Measurements from ENCODE around the gene CBLL1.
A peak's percentile ranks its signal among the peaks of the same experiment; 100 is the strongest.

The CBLL1 gene

GRCh38 chr7:107726356-107727130 is 17.4 kb upstream of the CBLL1 start:
- Histone ChIP-seq H3K79me1 (ENCODE audit: low read length) (no peaks in the 10 kb centered on the region), H3K4ac (ENCODE audit: low read depth, low read length) (no peak overlapping the region), H4K8ac (ENCODE audit: low read depth, low read length) (no peak overlapping the region), H3K27me3 (ENCODE audit: insufficient read depth, low read length) (no peaks in the 10 kb centered on the region), H3K27ac (ENCODE audit: low read depth, low read length) (no peak overlapping the region), H2BK5ac (ENCODE audit: low read depth, low read length, poor library complexity) (no peak overlapping the region), H2BK120ac (ENCODE audit: insufficient read depth, low read length, poor library complexity) (no peak overlapping the region), H4K91ac (ENCODE audit: low read depth, low read length) (no peak overlapping the region), H3K79me2 (ENCODE audit: control insufficient read depth, insufficient read depth, low read length, poor library complexity) (no peaks in the 10 kb centered on the region), H3K23ac (ENCODE audit: low read length) (no peak overlapping the region), H3K4me1 (ENCODE audit: control insufficient read depth in 1 of 2, insufficient read depth in 2 of 2, low read length in 2 of 2) (no peaks in the 10 kb centered on the region), H4K12ac (ENCODE audit: low read depth, low read length) (no peak overlapping the region), H2AFZ (ENCODE audit: insufficient read depth, low read length, poor library complexity) (no peak overlapping the region), H3K14ac (ENCODE audit: low read length) (no peak overlapping the region), H2AK5ac (ENCODE audit: low read length) (no peak overlapping the region), H3K18ac (ENCODE audit: low read length) (no peak overlapping the region), H2BK12ac (ENCODE audit: low read length) (no peak overlapping the region), H3K9ac (ENCODE audit: low read length) (no peak overlapping the region), H3K4me2 (ENCODE audit: low read length) (no peak overlapping the region), H3K9me3 (ENCODE audit: insufficient read depth, low read depth, low read length) (no peaks in the 10 kb centered on the region), H3K36me3 (ENCODE audit: control insufficient read depth in 1 of 2, insufficient read depth in 2 of 2, low read length in 2 of 2) (no peaks in the 10 kb centered on the region), H3K4me3 (ENCODE audit: low read depth, low read length) (no peak overlapping the region)
- peak; percentile 91 to 95 for DNase-seq
- WGBS (ENCODE audit: extremely low coverage, insufficient coverage, insufficient read length), result no CpG with 5 or more reads among the region's 3 CpGs

GRCh38 chr7:107728276-107728675 is 15.7 kb upstream of the CBLL1 start:
- Histone ChIP-seq H3K14ac (ENCODE audit: low read length) (no peak overlapping the region), H4K12ac (ENCODE audit: low read depth, low read length) (no peak overlapping the region), H3K79me1 (ENCODE audit: low read length) (no peaks in the 10 kb centered on the region), H3K23ac (ENCODE audit: low read length) (no peak overlapping the region), H3K9me3 (ENCODE audit: insufficient read depth, low read depth, low read length) (no peaks in the 10 kb centered on the region), H2AFZ (ENCODE audit: insufficient read depth, low read length, poor library complexity) (no peak overlapping the region), H2BK120ac (ENCODE audit: insufficient read depth, low read length, poor library complexity) (no peak overlapping the region), H3K4ac (ENCODE audit: low read depth, low read length) (no peak overlapping the region), H4K8ac (ENCODE audit: low read depth, low read length) (no peak overlapping the region), H3K18ac (ENCODE audit: low read length) (no peak overlapping the region), H3K4me3 (ENCODE audit: low read depth, low read length) (no peak overlapping the region), H3K36me3 (ENCODE audit: control insufficient read depth in 1 of 2, insufficient read depth in 2 of 2, low read length in 2 of 2) (no peaks in the 10 kb centered on the region), H2BK5ac (ENCODE audit: low read depth, low read length, poor library complexity) (no peak overlapping the region), H2AK5ac (ENCODE audit: low read length) (no peak overlapping the region), H4K91ac (ENCODE audit: low read depth, low read length) (no peak overlapping the region), H2BK12ac (ENCODE audit: low read length) (no peak overlapping the region), H3K79me2 (ENCODE audit: control insufficient read depth, insufficient read depth, low read length, poor library complexity) (no peaks in the 10 kb centered on the region), H3K9ac (ENCODE audit: low read length) (no peak overlapping the region), H3K27me3 (ENCODE audit: insufficient read depth, low read length) (no peaks in the 10 kb centered on the region), H3K27ac (ENCODE audit: low read depth, low read length) (no peak overlapping the region), H3K4me2 (ENCODE audit: low read length) (no peak overlapping the region), H3K4me1 (ENCODE audit: control insufficient read depth in 1 of 2, insufficient read depth in 2 of 2, low read length in 2 of 2) (no peaks in the 10 kb centered on the region)
- DNase-seq, result peak; percentile 97

GRCh38 chr7:107742678-107743566 is 1.0 kb upstream of the CBLL1 start:
- no peak overlapping the region for H4K91ac ChIP-seq (ENCODE audit: low read depth, low read length)
- DNase-seq, result no peak
- peaks cover 0 to 5% of the 10 kb centered on the region in 2 experiments for H3K4me1 ChIP-seq (ENCODE audit: control insufficient read depth in 1 of 2, insufficient read depth in 2 of 2, low read length in 2 of 2)
- no peak overlapping the region for H2AK5ac ChIP-seq (ENCODE audit: low read length)
- WGBS (ENCODE audit: extremely low coverage, insufficient coverage, insufficient read length), result 100% methylated on average over 2 of the region's 29 CpGs
- no peaks in the 10 kb centered on the region for H3K36me3 ChIP-seq (ENCODE audit: control insufficient read depth in 1 of 2, insufficient read depth in 2 of 2, low read length in 2 of 2)
- H3K4me2 ChIP-seq (ENCODE audit: low read length), result peak overlapping the region; percentile 82
- peak overlapping the region; percentile 82 for H2AFZ ChIP-seq (ENCODE audit: insufficient read depth, low read length, poor library complexity)
- H2BK12ac ChIP-seq (ENCODE audit: low read length), result no peak overlapping the region
- H4K12ac ChIP-seq (ENCODE audit: low read depth, low read length), result peak overlapping the region; percentile 3
- H2BK120ac ChIP-seq (ENCODE audit: insufficient read depth, low read length, poor library complexity), result no peak overlapping the region
- H2BK5ac ChIP-seq (ENCODE audit: low read depth, low read length, poor library complexity), result no peak overlapping the region
- H3K27ac ChIP-seq (ENCODE audit: low read depth, low read length), result peak overlapping the region; percentile 2
- no peak overlapping the region for H3K23ac ChIP-seq (ENCODE audit: low read length)
- no peak overlapping the region for H3K18ac ChIP-seq (ENCODE audit: low read length)
- peak overlapping the region; percentile 64 for H3K4me3 ChIP-seq (ENCODE audit: low read depth, low read length)
- H3K9ac ChIP-seq (ENCODE audit: low read length), result no peak overlapping the region
- no peaks in the 10 kb centered on the region for H3K9me3 ChIP-seq (ENCODE audit: insufficient read depth, low read depth, low read length)
- H3K27me3 ChIP-seq (ENCODE audit: insufficient read depth, low read length), result no peaks in the 10 kb centered on the region
- peak overlapping the region; percentile 5 for H3K14ac ChIP-seq (ENCODE audit: low read length)
- H3K79me2 ChIP-seq (ENCODE audit: control insufficient read depth, insufficient read depth, low read length, poor library complexity), result peaks cover 10% of the 10 kb centered on the region
- H4K8ac ChIP-seq (ENCODE audit: low read depth, low read length), result peak overlapping the region; percentile 50
- H3K79me1 ChIP-seq (ENCODE audit: low read length), result peaks cover 6% of the 10 kb centered on the region
- H3K4ac ChIP-seq (ENCODE audit: low read depth, low read length), result no peak overlapping the region

- WGBS (ENCODE audit: extremely low coverage, insufficient coverage, insufficient read length), result no CpG with 5 or more reads among the region's 22 CpGs
- H3K9me3 ChIP-seq (ENCODE audit: insufficient read depth, low read depth, low read length), result no peaks in the 10 kb centered on the region
Observed at GRCh38 chr7:107744345-107744750, 406 bp downstream of the CBLL1 start.

More at GRCh38 chr7:107744345-107744750, 406 bp downstream of the CBLL1 start:
- Histone ChIP-seq H3K79me2 (ENCODE audit: control insufficient read depth, insufficient read depth, low read length, poor library complexity) (peaks cover 10% of the 10 kb centered on the region), H3K36me3 (ENCODE audit: control insufficient read depth in 1 of 2, insufficient read depth in 2 of 2, low read length in 2 of 2) (peaks cover 0 to 2% of the 10 kb centered on the region in 2 experiments), H2AFZ (ENCODE audit: insufficient read depth, low read length, poor library complexity) (peak overlapping the region; percentile 88), H3K79me1 (ENCODE audit: low read length) (peaks cover 6% of the 10 kb centered on the region), H2BK12ac (ENCODE audit: low read length) (no peak overlapping the region), H3K9ac (ENCODE audit: low read length) (peak overlapping the region; percentile 95), H3K27ac (ENCODE audit: low read depth, low read length) (peak overlapping the region; percentile 29), H3K4me2 (ENCODE audit: low read length) (peak overlapping the region; percentile 82), H3K4me3 (ENCODE audit: low read depth, low read length) (peak overlapping the region; percentile 93), H4K12ac (ENCODE audit: low read depth, low read length) (peak overlapping the region; percentile 76), H4K91ac (ENCODE audit: low read depth, low read length) (peak overlapping the region; percentile 53), H3K4ac (ENCODE audit: low read depth, low read length) (peak overlapping the region; percentile 92), H2BK5ac (ENCODE audit: low read depth, low read length, poor library complexity) (peak overlapping the region; percentile 49), H3K23ac (ENCODE audit: low read length) (no peak overlapping the region), H3K27me3 (ENCODE audit: insufficient read depth, low read length) (no peaks in the 10 kb centered on the region), H2AK5ac (ENCODE audit: low read length) (peak overlapping the region; percentile 50), H3K18ac (ENCODE audit: low read length) (peak overlapping the region; percentile 88), H2BK120ac (ENCODE audit: insufficient read depth, low read length, poor library complexity) (peak overlapping the region; percentile 34), H3K4me1 (ENCODE audit: control insufficient read depth in 1 of 2, insufficient read depth in 2 of 2, low read length in 2 of 2) (peaks cover 0 to 5% of the 10 kb centered on the region in 2 experiments), H4K8ac (ENCODE audit: low read depth, low read length) (peak overlapping the region; percentile 92), H3K14ac (ENCODE audit: low read length) (peak overlapping the region; percentile 62)
- no peak for DNase-seq
